Astrocyte of the hippocampus (primary cell): ENCODE results near the gene SST.

ENCODE experiments used
- DNase-seq: peaks from one replicate; pipeline ENCODE4 v3.0.0; 2011; ENCODE audit warnings: low read depth, low spot score

SST gene

DNA sequence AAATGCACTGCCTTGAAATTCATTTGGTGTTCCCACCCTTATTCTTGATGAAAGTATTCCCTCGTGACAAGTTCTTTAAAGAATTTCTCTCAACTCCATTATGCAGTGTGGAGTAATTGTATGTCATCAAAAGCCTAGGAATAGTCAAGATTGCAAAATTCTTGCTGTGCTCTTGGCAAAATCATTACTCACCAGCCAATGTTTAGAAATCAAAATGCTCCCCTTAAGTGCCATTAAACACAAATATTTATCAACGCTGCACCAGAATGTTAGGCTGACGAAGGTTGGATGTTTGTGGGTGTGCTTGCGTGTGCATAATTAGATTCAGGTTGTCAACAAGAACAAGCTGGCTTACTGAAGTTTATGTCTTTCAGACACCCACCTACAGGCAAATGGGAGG lies 40.5 kb downstream of the SST start:
- DNase-seq: peak; percentile 44

DNA sequence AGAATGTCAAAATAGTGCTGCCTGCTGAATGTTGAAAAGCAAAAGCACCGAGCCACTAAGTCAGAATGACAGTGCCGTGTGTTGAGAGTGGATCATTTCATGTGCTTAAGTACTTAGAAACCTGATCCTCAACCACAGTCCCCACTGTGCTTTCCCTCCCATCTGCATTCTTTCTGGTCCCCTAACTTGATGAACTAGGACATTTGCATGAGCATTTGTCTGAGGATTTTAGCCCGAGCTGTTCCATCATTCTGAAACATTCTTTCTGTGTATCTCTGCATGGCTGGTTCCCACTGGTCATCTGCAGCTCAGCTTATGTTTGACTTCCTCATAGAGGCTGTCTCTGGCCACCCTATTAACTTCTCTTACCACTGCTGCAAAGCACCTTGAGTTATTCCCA lies 42.0 kb downstream of the SST start:
- DNase-seq: no peak

DNA sequence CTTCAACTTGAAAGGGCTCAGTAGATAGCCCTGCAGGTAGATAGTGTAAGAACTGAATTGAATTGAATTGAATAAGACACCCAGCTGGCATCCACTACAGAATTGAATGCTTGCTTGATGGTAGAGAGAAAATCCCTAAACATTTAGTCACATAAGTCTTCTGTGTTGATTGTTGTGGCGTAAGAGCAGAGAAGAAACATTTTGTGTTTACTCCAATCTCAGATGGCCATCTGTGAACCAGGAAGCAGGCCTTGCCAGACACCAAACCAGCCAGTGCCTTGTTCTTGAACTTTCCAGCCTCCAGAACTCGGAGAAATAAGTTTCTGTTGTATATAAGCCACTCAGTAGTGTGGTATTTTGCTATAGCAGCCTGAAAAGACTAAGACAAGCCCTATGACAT lies 43.6 kb downstream of the SST start:
- DNase-seq: no peak

- peak; percentile 60 for DNase-seq
Observed at GRCh38 chr3:187624588-187624987, 45.6 kb downstream of the SST start.

- DNase-seq: no peak
Observed at GRCh38 chr3:187623285-187623814, 46.8 kb downstream of the SST start.

GRCh38 chr3:187621881-187622280 lies 48.3 kb downstream of the SST start:
- DNase-seq: no peak

- no peak for DNase-seq
Observed at GRCh38 chr3:187619461-187619860, 50.7 kb downstream of the SST start.
